ENCODE data around the gene SYNGAP1.

DNA sequence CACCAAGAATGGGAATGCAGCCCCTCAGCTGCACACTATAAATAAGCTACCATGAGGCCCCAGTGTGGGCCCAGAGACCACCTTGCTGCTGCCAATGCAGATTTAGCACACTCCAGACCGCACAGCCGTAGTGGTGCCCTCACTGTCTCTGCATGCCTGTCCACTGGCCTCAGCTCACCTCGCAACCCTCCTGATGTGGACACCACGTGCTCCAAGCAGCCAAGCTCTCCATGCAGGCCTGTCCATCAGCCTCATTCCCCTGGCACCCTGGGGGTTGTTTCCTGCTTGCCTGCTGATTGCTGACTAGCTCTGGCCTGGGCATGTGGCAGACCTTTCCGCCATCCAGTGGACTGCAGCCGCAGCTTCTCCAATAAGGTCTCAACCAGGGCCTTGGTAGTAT, 70.8 kb downstream of the SYNGAP1 start:
- TF ChIP-seq, protein P1, sequence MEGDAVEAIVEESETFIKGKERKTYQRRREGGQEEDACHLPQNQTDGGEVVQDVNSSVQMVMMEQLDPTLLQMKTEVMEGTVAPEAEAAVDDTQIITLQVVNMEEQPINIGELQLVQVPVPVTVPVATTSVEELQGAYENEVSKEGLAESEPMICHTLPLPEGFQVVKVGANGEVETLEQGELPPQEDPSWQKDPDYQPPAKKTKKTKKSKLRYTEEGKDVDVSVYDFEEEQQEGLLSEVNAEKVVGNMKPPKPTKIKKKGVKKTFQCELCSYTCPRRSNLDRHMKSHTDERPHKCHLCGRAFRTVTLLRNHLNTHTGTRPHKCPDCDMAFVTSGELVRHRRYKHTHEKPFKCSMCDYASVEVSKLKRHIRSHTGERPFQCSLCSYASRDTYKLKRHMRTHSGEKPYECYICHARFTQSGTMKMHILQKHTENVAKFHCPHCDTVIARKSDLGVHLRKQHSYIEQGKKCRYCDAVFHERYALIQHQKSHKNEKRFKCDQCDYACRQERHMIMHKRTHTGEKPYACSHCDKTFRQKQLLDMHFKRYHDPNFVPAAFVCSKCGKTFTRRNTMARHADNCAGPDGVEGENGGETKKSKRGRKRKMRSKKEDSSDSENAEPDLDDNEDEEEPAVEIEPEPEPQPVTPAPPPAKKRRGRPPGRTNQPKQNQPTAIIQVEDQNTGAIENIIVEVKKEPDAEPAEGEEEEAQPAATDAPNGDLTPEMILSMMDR (IDR thresholded peaks at IDR 0.05): no peak
- TF ChIP-seq NFIC (IDR thresholded peaks at IDR 0.05; ENCODE audit: borderline replicate concordance) (no peak), NRF1 (IDR thresholded peaks at IDR 0.05; ENCODE audit: low read depth, low read length) (no peak), FOSL2 (IDR thresholded peaks at IDR 0.05; ENCODE audit: borderline replicate concordance, low read depth) (no peak), RXRA (IDR thresholded peaks at IDR 0.05; ENCODE audit: borderline replicate concordance, low read depth) (no peak), TAF1 (IDR thresholded peaks at IDR 0.05; ENCODE audit: borderline replicate concordance, low read depth, low read length) (no peak)

Data from SK-N-SH (cell line).